Caco-2 (cell line): ENCODE data around the gene ZNF646. TPM values are rescaled to one million over a fixed set of nuclear protein-coding genes. Genes with fewer than 3 reads are reported as not detected.
"Not testable (repeated sequence)": the region's sequence is repeated elsewhere in the genome, so short reads cannot be mapped to it uniquely, and the experiment has no call there.

ENCODE experiments used
- BruUV-seq: library from RNA; stranded (reverse); fragments of 400-500 nt; replicated peaks from 2 replicates; lab custom pipeline; 2021; lab: Mats Ljungman, UMichigan
- CTCF ChIA-PET: fragments of 300-600 bp; sonication (Branson Sonifier 250); formaldehyde crosslinking; loops from one replicate; lab custom pipeline; 2022; ENCODE audit warnings: antibody characterized with exemption; lab: Charles Lee
- POLR2A ChIA-PET: fragments of 300-600 bp; sonication (Branson Sonifier 250); formaldehyde crosslinking; loops from one replicate; lab custom pipeline; 2022; ENCODE audit warnings: antibody characterized with exemption; lab: Charles Lee
- DNase-seq, 2 experiments: peaks; one replicate each; pipeline versions ENCODE4 v3.0.0 to v3.0.0-alpha.2; 2020 to 2022
- H3K27me3 ChIP-seq: replicated peaks from 2 replicates; pipeline ENCODE4 v1.6.0; 2011; ENCODE audit warnings: low read length; ENCODE audit not compliant: control insufficient read depth, insufficient read depth
- H3K36me3 ChIP-seq: 2 replicates; pipeline ENCODE4 v1.5.1; 2011; ENCODE audit warnings: low read length; ENCODE audit not compliant: control insufficient read depth, insufficient read depth
- H3K4me1 ChIP-seq: fragments of 250-450 bp; sonication (Bioruptor Pico); 2 replicates; pipeline ENCODE4 v1.5.1; 2020; ENCODE audit warnings: mild to moderate bottlenecking
- H3K4me3 ChIP-seq: 2 replicates; pipeline ENCODE4 v1.5.1; 2011; ENCODE audit warnings: low read depth, mild to moderate bottlenecking, control low read depth, low read length
- H3K9me3 ChIP-seq: fragments of 250-450 bp; sonication (Bioruptor Pico); 2 replicates; pipeline ENCODE4 v1.5.1; 2020; ENCODE audit warnings: mild to moderate bottlenecking, moderate library complexity
- H3K27ac Mint-ChIP-seq: one replicate; pipeline ENCODE4 v1.8.0; 2022; ENCODE audit warnings: mixed read lengths; ENCODE audit not compliant: unreplicated experiment
- H3K27me3 Mint-ChIP-seq: one replicate; pipeline ENCODE4 v1.8.0; 2022; ENCODE audit warnings: mixed read lengths; ENCODE audit not compliant: insufficient read depth, unreplicated experiment
- H3K36me3 Mint-ChIP-seq: one replicate; pipeline ENCODE4 v1.8.0; 2022; ENCODE audit warnings: mild to moderate bottlenecking, mixed read lengths; ENCODE audit not compliant: insufficient read depth, unreplicated experiment
- H3K4me1 Mint-ChIP-seq: one replicate; pipeline ENCODE4 v1.8.0; 2022; ENCODE audit warnings: low read depth, mixed read lengths; ENCODE audit not compliant: unreplicated experiment
- H3K4me3 Mint-ChIP-seq: one replicate; pipeline ENCODE4 v1.8.0; 2022; ENCODE audit warnings: mild to moderate bottlenecking, moderate library complexity, mixed read lengths; ENCODE audit not compliant: unreplicated experiment
- H3K9me3 Mint-ChIP-seq: one replicate; pipeline ENCODE4 v1.8.0; 2022; ENCODE audit warnings: mixed read lengths; ENCODE audit not compliant: unreplicated experiment
- CTCF ChIP-seq, 2 experiments: fragments of 200-600 bp in 1 of 2; IDR thresholded peaks; 1 replicate in 1 of 2; 2 replicates in 1 of 2; pipeline versions ENCODE4 v1.5.1 to v1.8.0; 2011 to 2022; ENCODE audit warnings: antibody characterized with exemption in 1 of 2, control low read depth in 1 of 2, inconsistent platforms in 1 of 2, low read depth in 1 of 2, low read length in 1 of 2, mild to moderate bottlenecking in 1 of 2, moderate library complexity in 1 of 2; ENCODE audit not compliant: insufficient read depth in 1 of 2, severe bottlenecking in 1 of 2, unreplicated experiment in 1 of 2
- intact Hi-C: fragments of 100-400 bp; cut with micrococcal nuclease; formaldehyde crosslinking; loops from one replicate; pipeline ENCODE4 v1.10.0; 2022; ENCODE audit not compliant: unreplicated experiment
- total RNA-seq: library from RNA; stranded (reverse); gene quantifications from 2 replicates; pipeline ENCODE4 v1.2.3, GENCODE V29; 2022

ZNF646 gene
- total RNA-seq, 1 experiment from 2014 or later, result 17.2 TPM

- Mint-ChIP-seq H3K9me3 (peaks cover 8% of the 10 kb centered on the region), H3K4me3 (peak overlapping the region; percentile 98), H3K27me3 (no peaks in the 10 kb centered on the region), H3K4me1 (peaks cover 15% of the 10 kb centered on the region), H3K36me3 (peaks cover 7% of the 10 kb centered on the region), H3K27ac (peak overlapping the region; percentile 92)
- Histone ChIP-seq H3K4me3 (peak overlapping the region; percentile 97), H3K36me3 (no peaks in the 10 kb centered on the region; the same call in 1 of the 2 replicates), H3K4me1 (no peaks in the 10 kb centered on the region), H3K9me3 (no peaks in the 10 kb centered on the region), H3K27me3 (no peaks in the 10 kb centered on the region)
- no peak for TF ChIP-seq CTCF (IDR thresholded peaks at IDR 0.05; ENCODE audit: insufficient read depth in 1 of 2, low read depth in 1 of 2, low read length in 1 of 2, severe bottlenecking in 1 of 2, unreplicated experiment in 1 of 2)
- TSS peak; percentile 31 for BruUV-seq
- intact Hi-C loops, result no loop called here
- CTCF ChIA-PET, result interaction anchor here (0.9 to 1.3 kb wide), 2 partner anchors 20 to 48 kb away, joined by 3 to 4 read pairs; partner anchors contain the start of genes ZNF646 and ZNF668
- DNase-seq, result no peak
- POLR2A ChIA-PET, result interaction anchor here (0.7 to 1.3 kb wide), 3 partner anchors 23 to 86 kb away, joined by 3 read pairs; partner anchors contain the start of genes FUS, KAT8 and PRSS8
These were observed 19.8 kb downstream of the ZNF646 start for GRCh38 chr16:31094088-31094423.

DNA sequence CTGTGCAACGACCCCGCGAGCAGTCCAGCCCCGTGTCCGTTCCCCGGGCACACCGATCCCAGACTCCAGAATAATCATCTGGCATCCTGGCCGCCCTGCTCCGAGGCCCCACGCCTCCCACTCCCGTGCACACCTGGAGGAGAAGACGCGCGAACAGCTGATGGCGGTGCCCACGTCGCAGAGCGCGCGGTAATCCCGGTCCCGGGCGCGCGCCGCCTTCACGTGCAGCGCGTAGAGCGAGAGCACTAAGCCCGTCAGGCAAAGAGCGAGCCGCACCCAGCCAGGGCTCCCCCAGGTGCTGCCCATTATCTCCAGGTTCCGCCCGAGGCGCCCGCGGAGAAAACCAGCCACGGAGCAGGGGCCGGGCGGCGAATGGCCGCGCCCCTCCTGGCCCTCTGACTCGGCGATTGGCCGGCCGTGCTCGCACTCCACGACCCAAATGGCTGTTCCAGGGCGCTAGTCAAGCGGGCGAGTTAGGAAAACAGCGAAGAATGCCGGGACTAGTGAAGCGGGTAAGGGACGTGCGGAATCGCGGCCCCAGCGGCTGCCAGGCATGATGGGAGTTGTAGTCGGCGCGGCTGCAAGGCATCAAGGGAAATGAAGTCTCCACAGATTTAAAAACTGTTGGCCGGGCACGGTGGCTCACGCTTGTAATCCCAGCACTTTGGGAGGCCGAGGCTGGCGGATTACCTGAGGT, 20.4 kb downstream of the ZNF646 start, which contains the start of gene VKORC1:
Gene VKORC1, minus strand, starts transcription at position 374 of the 697 bp plus-strand sequence. Its CDS starts 68 bp downstream, at position 306.
- Histone ChIP-seq H3K27me3 (no peaks in the 10 kb centered on the region), H3K9me3 (no peaks in the 10 kb centered on the region), H3K4me3 (peak within 1 kb of the TSS; percentile 97), H3K36me3 (no peaks in the 10 kb centered on the region; the same call in 1 of the 2 replicates), H3K4me1 (no peaks in the 10 kb centered on the region)
- BruUV-seq, result no TSS peak
- ChIA-PET CTCF (interaction anchor here (0.9 to 1.3 kb wide), 2 partner anchors 20 to 47 kb away, joined by 3 to 4 read pairs; partner anchors contain the start of genes ZNF646 and ZNF668), POLR2A (interaction anchor here (0.7 to 1.3 kb wide), 3 partner anchors 23 to 85 kb away, joined by 3 read pairs; partner anchors contain the start of genes FUS, KAT8 and PRSS8)
- peak; percentile 96 to 97 for DNase-seq
- peaks cover 8% of the 10 kb centered on the region for H3K9me3 Mint-ChIP-seq
- H3K4me3 Mint-ChIP-seq, result peak within 1 kb of the TSS; percentile 98
- no peak for TF ChIP-seq CTCF (IDR thresholded peaks at IDR 0.05; ENCODE audit: insufficient read depth in 1 of 2, low read depth in 1 of 2, low read length in 1 of 2, severe bottlenecking in 1 of 2, unreplicated experiment in 1 of 2)
- peaks cover 15% of the 10 kb centered on the region for H3K4me1 Mint-ChIP-seq
- H3K27me3 Mint-ChIP-seq, result no peaks in the 10 kb centered on the region
- peaks cover 7% of the 10 kb centered on the region for H3K36me3 Mint-ChIP-seq
- intact Hi-C loops, result loop anchor here (1.0 kb wide), 1 partner anchor 48 kb away; no protein-coding TSS in a partner anchor
- peak within 1 kb of the TSS; percentile 92 for H3K27ac Mint-ChIP-seq

GRCh38 chr16:31099860-31100638, 25.8 kb downstream of the ZNF646 start:
- H3K4me3 Mint-ChIP-seq, result no peak overlapping the region
- H3K36me3 Mint-ChIP-seq, result no peaks in the 10 kb centered on the region
- peaks cover 17% of the 10 kb centered on the region for H3K9me3 Mint-ChIP-seq
- H3K27me3 Mint-ChIP-seq, result no peaks in the 10 kb centered on the region
- POLR2A ChIA-PET, result interaction anchor here (1.2 kb wide), 1 partner anchor 17 kb away, joined by 4 read pairs; the partner anchor contains the start of gene KAT8
- DNase-seq, result no peak
- H3K36me3 ChIP-seq, result no peaks in the 10 kb centered on the region
- CTCF ChIA-PET, result no interaction called here
- H3K27me3 ChIP-seq, result no peaks in the 10 kb centered on the region
- BruUV-seq, result no TSS peak
- no peak overlapping the region for H3K27ac Mint-ChIP-seq
- H3K4me1 ChIP-seq, result no peaks in the 10 kb centered on the region
- no peak overlapping the region for H3K4me3 ChIP-seq
- intact Hi-C loops, result no loop called here
- peaks cover 7% of the 10 kb centered on the region for H3K4me1 Mint-ChIP-seq
- no peaks in the 10 kb centered on the region for H3K9me3 ChIP-seq
- no peak for TF ChIP-seq CTCF (IDR thresholded peaks at IDR 0.05; ENCODE audit: insufficient read depth in 1 of 2, low read depth in 1 of 2, low read length in 1 of 2, severe bottlenecking in 1 of 2, unreplicated experiment in 1 of 2)

DNA sequence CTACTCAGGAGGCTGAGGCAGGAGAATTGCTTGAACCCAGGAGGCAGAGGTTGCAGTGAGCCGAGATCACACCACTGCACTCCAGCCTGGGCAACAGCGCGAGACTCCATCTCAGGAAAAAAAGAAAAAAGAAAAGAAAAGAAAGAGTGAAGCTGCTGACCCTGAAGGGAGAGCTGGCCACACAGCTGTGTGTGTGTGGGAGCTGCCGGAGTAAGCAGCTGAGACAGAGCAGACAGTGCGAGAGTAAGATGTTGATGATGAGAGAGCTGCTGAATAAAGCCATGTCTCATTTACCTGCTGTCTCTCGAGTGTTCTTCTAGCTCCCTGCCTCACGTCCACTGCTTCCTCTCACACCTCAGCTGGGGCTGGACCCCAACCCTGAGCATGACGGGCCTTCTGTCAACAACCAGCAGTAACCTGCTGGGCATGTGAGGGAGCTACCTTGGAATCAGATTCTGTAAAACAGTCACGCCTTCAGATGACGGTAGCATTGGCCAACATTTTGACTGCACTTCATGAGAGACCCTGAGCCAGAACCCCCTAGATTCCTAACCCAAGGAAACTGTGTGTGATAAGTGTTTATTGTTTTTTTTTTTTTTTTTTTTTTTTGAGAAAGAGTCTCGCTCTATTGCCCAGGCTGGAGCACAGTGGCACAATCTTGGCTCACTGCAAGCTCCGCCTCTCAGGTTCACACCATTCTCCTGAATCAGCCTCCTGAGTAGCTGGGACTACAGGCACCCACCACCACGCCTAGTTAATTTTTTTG, 26.8 kb downstream of the ZNF646 start:
- H3K4me1 ChIP-seq, H3K27me3 Mint-ChIP-seq, DNase-seq, intact Hi-C loops, BruUV-seq, H3K4me3 Mint-ChIP-seq, H3K27me3 ChIP-seq, CTCF ChIA-PET, H3K36me3 Mint-ChIP-seq, H3K4me1 Mint-ChIP-seq, H3K27ac Mint-ChIP-seq, H3K4me3 ChIP-seq, H3K36me3 ChIP-seq, H3K9me3 ChIP-seq: not testable (repeated sequence)
- POLR2A ChIA-PET, result interaction anchor here (1.2 kb wide), 1 partner anchor 16 kb away, joined by 4 read pairs; the partner anchor contains the start of gene KAT8
- H3K9me3 Mint-ChIP-seq, result peaks cover 12% of the 10 kb centered on the region
